ENCODE data around the gene PLPP1. TPM values are rescaled to one million over a fixed set of nuclear protein-coding genes. Genes with fewer than 3 reads are reported as not detected.
"Not testable (repeated sequence)": the region's sequence is repeated elsewhere in the genome, so short reads cannot be mapped to it uniquely, and the experiment has no call there.

Gene PLPP1
- total RNA-seq, 1 donor from 2014 or later: 23.9 TPM

DNA sequence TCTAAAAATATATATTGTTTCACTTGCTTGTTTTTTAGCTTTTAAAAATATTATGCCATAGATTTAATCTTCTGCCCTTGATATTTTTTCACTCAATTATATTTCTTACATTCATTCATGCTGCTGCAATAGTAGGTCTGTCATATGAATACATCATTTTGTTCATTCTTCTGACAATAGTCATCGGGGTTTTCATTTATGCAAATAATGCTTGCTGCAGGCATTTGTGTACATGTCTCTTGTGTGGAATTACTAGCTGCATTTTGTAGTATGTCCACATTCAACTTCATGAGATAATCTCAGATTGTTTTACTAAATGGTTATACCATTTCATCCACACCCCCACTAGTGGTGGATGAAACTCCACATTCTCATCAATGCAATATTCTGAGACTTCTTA, 5.3 kb upstream of the PLPP1 start:
- TF ChIP-seq CTCF (IDR thresholded peaks at IDR 0.05) (no peak), EZH2phosphoT487 (IDR thresholded peaks at IDR 0.05) (no peak), EZH2 (IDR thresholded peaks at IDR 0.05) (no peak)
- Mint-ChIP-seq H3K27me3 (ENCODE audit: insufficient read depth, low read depth) (peaks cover 8% of the 10 kb centered on the region), H3K9me3 (no peaks in the 10 kb centered on the region), H3K36me3 (no peaks in the 10 kb centered on the region), H3K27ac (no peak overlapping the region), H3K4me3 (no peak overlapping the region), H3K4me1 (peaks cover 7% of the 10 kb centered on the region)
- Histone ChIP-seq H3K4me1 (peaks cover 14% of the 10 kb centered on the region), H3K27ac (no peak overlapping the region), H3K79me2 (ENCODE audit: low read depth) (no peaks in the 10 kb centered on the region), H3K27me3 (no peaks in the 10 kb centered on the region), H2AFZ (replicated peaks) (no peak overlapping the region), H4K20me1 (ENCODE audit: low read depth) (no peaks in the 10 kb centered on the region), H3K9me3 (ENCODE audit: low read depth) (no peaks in the 10 kb centered on the region), H3K36me3 (no peaks in the 10 kb centered on the region), H3K4me3 (no peak overlapping the region), H3K9ac (no peak overlapping the region), H3F3A (ENCODE audit: low read depth) (peaks cover 12% of the 10 kb centered on the region), H3K4me2 (no peak overlapping the region)
- no peak for DNase-seq (ENCODE audit: low spot score)

DNA sequence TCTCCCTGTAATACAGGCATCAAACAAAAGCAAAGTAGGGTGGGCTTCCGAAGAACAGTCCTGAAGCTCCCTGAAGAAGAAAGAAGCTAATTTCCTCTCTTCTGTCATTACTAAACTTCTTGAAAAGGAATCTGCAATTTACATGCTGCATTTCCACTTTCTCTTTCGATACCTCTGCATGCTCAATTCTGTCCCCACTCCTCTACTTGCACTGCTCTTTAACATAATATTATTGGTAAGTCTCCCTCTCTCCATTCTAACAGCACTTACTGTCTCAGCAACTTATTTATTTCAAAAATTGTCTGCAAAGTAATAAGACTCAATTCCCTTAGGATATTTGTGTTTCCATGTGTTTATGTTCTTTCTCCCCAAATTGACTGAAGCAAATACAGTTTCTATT, 3.9 kb upstream of the PLPP1 start:
- no peak overlapping the region for H3K4me3 Mint-ChIP-seq
- no peak overlapping the region for H3K27ac ChIP-seq
- TF ChIP-seq EZH2 (IDR thresholded peaks at IDR 0.05) (no peak), EZH2phosphoT487 (IDR thresholded peaks at IDR 0.05) (no peak), CTCF (IDR thresholded peaks at IDR 0.05) (no peak)

GRCh38 chr5:55537315-55537714, 2.6 kb upstream of the PLPP1 start:
- H3K9me3 Mint-ChIP-seq; H3K9ac ChIP-seq; H3K27me3 ChIP-seq; DNase-seq (ENCODE audit: low spot score); H3K27me3 Mint-ChIP-seq (ENCODE audit: insufficient read depth, low read depth); H3K36me3 Mint-ChIP-seq; H3K4me3 Mint-ChIP-seq; H3K9me3 ChIP-seq (ENCODE audit: low read depth); H3K27ac Mint-ChIP-seq; H3K4me2 ChIP-seq; H2AFZ ChIP-seq (replicated peaks); H3K4me3 ChIP-seq; H3K36me3 ChIP-seq; H3K27ac ChIP-seq: not testable (repeated sequence)
- H3K4me1 Mint-ChIP-seq: peaks cover 17% of the 10 kb centered on the region
- H3K4me1 ChIP-seq: peaks cover 24% of the 10 kb centered on the region
- peaks cover 16% of the 10 kb centered on the region for H4K20me1 ChIP-seq (ENCODE audit: low read depth)
- peaks cover 27% of the 10 kb centered on the region for H3F3A ChIP-seq (ENCODE audit: low read depth)
- peaks cover 18% of the 10 kb centered on the region for H3K79me2 ChIP-seq (ENCODE audit: low read depth)

More for the DNA sequence above, 3.9 kb upstream of the PLPP1 start:
- Mint-ChIP-seq H3K27me3 (ENCODE audit: insufficient read depth, low read depth) (peaks cover 8% of the 10 kb centered on the region), H3K9me3 (no peaks in the 10 kb centered on the region), H3K27ac (no peak overlapping the region), H3K36me3 (no peaks in the 10 kb centered on the region), H3K4me1 (peaks cover 11% of the 10 kb centered on the region)
- Histone ChIP-seq H3K4me1 (peaks cover 16% of the 10 kb centered on the region), H3K4me3 (no peak overlapping the region), H4K20me1 (ENCODE audit: low read depth) (peaks cover 3% of the 10 kb centered on the region), H3K79me2 (ENCODE audit: low read depth) (peaks cover 4% of the 10 kb centered on the region), H3K9ac (no peak overlapping the region), H3F3A (ENCODE audit: low read depth) (peaks cover 24% of the 10 kb centered on the region), H3K4me2 (no peak overlapping the region), H3K27me3 (no peaks in the 10 kb centered on the region), H2AFZ (replicated peaks) (peak overlapping the region; percentile 12), H3K36me3 (no peaks in the 10 kb centered on the region), H3K9me3 (ENCODE audit: low read depth) (no peaks in the 10 kb centered on the region)
- DNase-seq (ENCODE audit: low spot score): no peak

DNA sequence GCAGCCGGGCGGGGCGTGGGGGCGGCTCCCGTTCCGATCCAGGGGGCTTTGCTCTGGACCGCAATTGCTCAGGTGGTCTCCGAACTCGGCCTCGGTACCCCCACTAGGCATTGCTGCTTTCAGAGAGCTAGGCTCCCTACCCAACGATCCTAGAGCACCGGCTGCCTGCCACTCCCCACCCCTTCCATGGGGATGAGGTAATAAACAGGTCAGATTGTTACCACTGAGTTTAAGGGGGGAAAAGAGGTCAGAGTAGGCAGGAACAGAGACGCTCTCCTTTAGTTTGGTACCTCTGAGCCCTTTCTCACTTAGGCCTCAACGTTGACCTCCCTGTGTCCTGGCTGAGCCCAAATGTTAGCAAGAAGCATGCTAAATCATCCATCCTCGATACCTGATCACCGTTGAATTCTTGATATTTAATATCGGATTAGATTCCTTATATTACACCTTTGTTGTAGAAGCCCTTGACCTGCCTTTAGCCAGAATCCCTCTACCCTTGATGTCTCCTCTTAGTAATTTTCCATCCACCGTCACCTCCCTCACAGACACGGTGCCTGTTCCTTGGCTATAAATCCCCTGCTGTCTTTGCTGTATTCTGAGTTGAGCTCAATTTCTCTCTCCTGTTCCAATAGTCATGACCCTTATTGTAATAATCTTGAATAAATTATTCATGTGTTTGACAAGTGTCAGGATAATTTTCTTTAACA, 588 bp upstream of the PLPP1 start:
- TF ChIP-seq CTCF (IDR thresholded peaks at IDR 0.05): no peak
- no peak for TF ChIP-seq EZH2phosphoT487 (IDR thresholded peaks at IDR 0.05)
- no peak for TF ChIP-seq EZH2 (IDR thresholded peaks at IDR 0.05)
- no peaks in the 10 kb centered on the region for H3K9me3 ChIP-seq (ENCODE audit: low read depth)
- peak overlapping the region; percentile 90 for H3K4me3 ChIP-seq
- Mint-ChIP-seq H3K4me1 (peaks cover 17% of the 10 kb centered on the region), H3K27me3 (ENCODE audit: insufficient read depth, low read depth) (peaks cover 8% of the 10 kb centered on the region), H3K27ac (peak overlapping the region; percentile 42), H3K36me3 (no peaks in the 10 kb centered on the region), H3K4me3 (peak overlapping the region; percentile 94), H3K9me3 (no peaks in the 10 kb centered on the region)
- H3K9ac ChIP-seq: no peak overlapping the region
- H3K4me2 ChIP-seq: peak overlapping the region; percentile 99
- H2AFZ ChIP-seq (replicated peaks): peak overlapping the region; percentile 99
- peaks cover 14% of the 10 kb centered on the region for H3K4me1 ChIP-seq
- DNase-seq (ENCODE audit: low spot score): no peak
- H3K27me3 ChIP-seq: no peaks in the 10 kb centered on the region
- peaks cover 16% of the 10 kb centered on the region for H4K20me1 ChIP-seq (ENCODE audit: low read depth)
- H3K36me3 ChIP-seq: no peaks in the 10 kb centered on the region
- H3K79me2 ChIP-seq (ENCODE audit: low read depth): peaks cover 37% of the 10 kb centered on the region
- peaks cover 27% of the 10 kb centered on the region for H3F3A ChIP-seq (ENCODE audit: low read depth)
- no peak overlapping the region for H3K27ac ChIP-seq
